Endodermal cell (in vitro differentiated cells): Measurements from ENCODE around the gene RPS6KA4. TPM values are rescaled to one million over a fixed set of nuclear protein-coding genes. Genes with fewer than 3 reads are reported as not detected.

Experiments used
- DNase-seq: peaks from one replicate; pipeline ENCODE4 v3.0.0-alpha.2; 2017
- H3K27ac ChIP-seq: 2 replicates; pipeline ENCODE4 v1.5.1; 2013; ENCODE audit warnings: mild to moderate bottlenecking, low read depth, low read length, moderate library complexity
- H3K27me3 ChIP-seq: 2 replicates; pipeline ENCODE4 v1.6.1; 2013; ENCODE audit warnings: mild to moderate bottlenecking, low read length, moderate library complexity; ENCODE audit not compliant: insufficient read depth, control insufficient read depth, poor library complexity, severe bottlenecking
- H3K36me3 ChIP-seq: 2 replicates; pipeline ENCODE4 v1.7.0; 2013; ENCODE audit warnings: mild to moderate bottlenecking, low read length, moderate library complexity; ENCODE audit not compliant: control insufficient read depth, insufficient read depth
- H3K4me1 ChIP-seq: one replicate; pipeline ENCODE4 v1.7.0; 2013; ENCODE audit warnings: low read length; ENCODE audit not compliant: control insufficient read depth, insufficient read depth
- H3K4me3 ChIP-seq: 2 replicates; pipeline ENCODE4 v1.5.1; 2013; ENCODE audit warnings: mild to moderate bottlenecking, low read length, moderate library complexity
- H3K9ac ChIP-seq: 2 replicates; pipeline ENCODE4 v1.6.1; 2013; ENCODE audit warnings: mild to moderate bottlenecking, low read length, moderate library complexity; ENCODE audit not compliant: poor library complexity, severe bottlenecking; ENCODE audit errors: extremely low read depth
- H3K9me3 ChIP-seq: 2 replicates; pipeline ENCODE4 v1.6.1; 2013; ENCODE audit warnings: mild to moderate bottlenecking, low read length, moderate library complexity; ENCODE audit not compliant: control insufficient read depth
- H3K27ac Mint-ChIP-seq: 2 replicates; pipeline ENCODE4 v1.8.0; 2020; ENCODE audit warnings: mixed read lengths
- H3K27me3 Mint-ChIP-seq: 2 replicates; pipeline ENCODE4 v1.8.0; 2021; ENCODE audit warnings: mild to moderate bottlenecking, mixed read lengths; ENCODE audit not compliant: insufficient read depth
- H3K36me3 Mint-ChIP-seq: 2 replicates; pipeline ENCODE4 v1.8.0; 2020; ENCODE audit warnings: low read depth, mixed read lengths
- H3K4me1 Mint-ChIP-seq: 2 replicates; pipeline ENCODE4 v1.8.0; 2020; ENCODE audit warnings: mixed read lengths
- H3K4me3 Mint-ChIP-seq: 2 replicates; pipeline ENCODE4 v1.8.0; 2020; ENCODE audit warnings: mild to moderate bottlenecking, moderate library complexity, mixed read lengths
- H3K9me3 Mint-ChIP-seq: 2 replicates; pipeline ENCODE4 v1.8.0; 2020; ENCODE audit warnings: mild to moderate bottlenecking, mixed read lengths
- CTCF ChIP-seq: fragments of 200-600 bp; sonication (generic); conservative IDR thresholded peaks from 2 replicates; pipeline ENCODE4 v1.5.0; 2021; ENCODE audit warnings: antibody characterized with exemption, mild to moderate bottlenecking
- WGBS, 2 experiments: methylation state at CpG; one replicate each; pipeline versions ENCODE4 v1.1.5 to v1.1.7; 2013; ENCODE audit warnings: missing lambda C conversion rate in 2 of 2, mixed read lengths in 1 of 2; ENCODE audit not compliant: insufficient coverage in 1 of 2, insufficient read length in 1 of 2; 5-methylcytosine and 5-hydroxymethylcytosine counted together
- total RNA-seq, 2 donors: library from RNA; stranded (reverse); fragmentation: NEBNext Ultra II Directional in 1 of 2; extraction: Animal tissue kit (Norgen Biotek cat#: 25700) in 1 of 2; gene quantifications; 2 replicates in 1 of 2; 3 replicates in 1 of 2; pipeline ENCODE4 v1.2.1, GENCODE V29; 2021

The RPS6KA4 gene
- total RNA-seq, 2 donors from 2014 or later: 13.5 to 14.5 TPM

DNA sequence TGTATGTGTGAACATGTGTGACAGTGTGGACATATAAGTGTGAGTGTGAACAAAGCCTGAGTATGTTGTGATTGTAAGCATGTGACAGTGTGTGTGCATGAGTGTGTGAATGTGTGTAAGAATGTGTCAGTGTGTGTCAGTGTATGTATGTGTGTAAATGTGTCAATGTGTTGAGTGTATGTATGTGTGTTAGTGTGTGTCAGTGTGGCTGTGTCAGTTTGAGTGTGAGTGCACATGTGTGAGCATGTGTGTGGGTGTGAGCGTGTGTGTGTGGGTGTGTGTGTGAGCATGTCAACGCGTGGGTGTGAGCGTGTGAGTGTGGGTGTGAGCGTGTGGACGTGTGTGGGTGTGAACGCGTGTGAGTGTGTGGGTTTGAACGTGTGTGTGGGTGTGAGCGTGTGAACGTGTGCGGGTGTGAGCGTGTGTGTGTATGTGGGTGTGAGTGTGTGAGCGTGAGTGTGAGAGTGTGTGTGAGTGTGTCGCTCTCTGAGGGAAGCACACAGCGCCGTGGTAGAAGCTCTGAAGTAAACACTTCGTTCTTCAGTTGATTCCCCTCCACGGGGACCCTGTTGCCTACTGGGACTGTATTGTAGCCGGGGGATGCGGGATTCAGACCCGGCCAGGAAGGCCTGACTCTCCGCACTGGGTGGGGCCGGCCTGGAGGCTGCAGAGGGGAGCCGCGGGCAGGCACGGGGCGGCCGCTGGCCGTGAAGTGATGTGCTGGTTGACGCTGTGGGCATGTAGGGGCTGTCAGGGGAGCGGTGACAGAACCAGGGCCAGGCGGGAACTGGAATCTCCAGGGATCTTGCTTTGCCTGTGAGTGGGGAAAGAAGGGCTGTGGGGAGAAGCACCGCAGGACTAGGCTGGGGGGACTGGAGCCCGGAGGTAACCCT, 21.1 kb downstream of the RPS6KA4 start:
- no peaks in the 10 kb centered on the region for H3K27me3 Mint-ChIP-seq
- no peaks in the 10 kb centered on the region for H3K27me3 ChIP-seq
- H3K4me1 Mint-ChIP-seq: peaks cover 7% of the 10 kb centered on the region
- H3K27ac Mint-ChIP-seq: no peak overlapping the region
- no peak for DNase-seq
- no peaks in the 10 kb centered on the region for H3K4me1 ChIP-seq
- no peak overlapping the region for H3K4me3 Mint-ChIP-seq
- no peaks in the 10 kb centered on the region for H3K9me3 ChIP-seq
- no peak overlapping the region for H3K4me3 ChIP-seq
- H3K36me3 ChIP-seq: no peaks in the 10 kb centered on the region
- H3K9me3 Mint-ChIP-seq: no peaks in the 10 kb centered on the region
- no peaks in the 10 kb centered on the region for H3K36me3 Mint-ChIP-seq
- H3K27ac ChIP-seq: no peak overlapping the region
- 89 to 93% methylated on average over 20 to 35 of the region's 35 CpGs for WGBS, 2 experiments
- no peak for TF ChIP-seq CTCF
- no peak overlapping the region for H3K9ac ChIP-seq

GRCh38 chr11:64381350-64381749, 22.4 kb downstream of the RPS6KA4 start:
- no peak for DNase-seq
- H3K27ac ChIP-seq: no peak overlapping the region
- WGBS, 2 experiments: 94 to 96% methylated on average over 4 to 5 of the region's 6 CpGs
- H3K9me3 ChIP-seq: no peaks in the 10 kb centered on the region
- H3K27me3 ChIP-seq: no peaks in the 10 kb centered on the region
- no peaks in the 10 kb centered on the region for H3K4me1 ChIP-seq
- peaks cover 7% of the 10 kb centered on the region for H3K4me1 Mint-ChIP-seq
- H3K4me3 ChIP-seq: no peak overlapping the region
- no peaks in the 10 kb centered on the region for H3K36me3 Mint-ChIP-seq
- H3K4me3 Mint-ChIP-seq: no peak overlapping the region
- no peak overlapping the region for H3K9ac ChIP-seq
- H3K27me3 Mint-ChIP-seq: no peaks in the 10 kb centered on the region
- no peak overlapping the region for H3K27ac Mint-ChIP-seq
- no peaks in the 10 kb centered on the region for H3K9me3 Mint-ChIP-seq
- no peaks in the 10 kb centered on the region for H3K36me3 ChIP-seq
- peak; percentile 22 for TF ChIP-seq CTCF

DNA sequence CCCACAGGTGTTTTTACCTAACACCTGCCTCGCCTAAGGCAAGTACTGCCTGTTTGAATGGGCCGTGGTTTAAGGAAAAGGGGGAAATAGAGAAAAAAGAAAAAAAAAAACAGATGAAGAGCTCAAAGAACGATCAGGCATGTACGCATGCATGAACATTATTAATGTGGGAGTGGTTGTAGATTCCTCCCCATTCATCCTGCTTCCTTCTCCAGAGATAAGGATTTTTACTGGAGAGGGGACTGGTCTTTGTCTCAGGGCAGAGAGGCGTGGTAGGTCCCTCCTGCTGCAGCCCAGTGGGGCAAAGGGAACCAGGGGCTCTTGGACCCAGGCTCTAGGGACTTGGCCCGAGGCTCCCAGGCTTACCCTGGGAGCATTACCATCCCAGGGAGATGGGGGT, 23.1 kb downstream of the RPS6KA4 start:
- Histone ChIP-seq H3K27ac (no peak overlapping the region), H3K9ac (no peak overlapping the region), H3K9me3 (no peaks in the 10 kb centered on the region), H3K36me3 (no peaks in the 10 kb centered on the region), H3K27me3 (no peaks in the 10 kb centered on the region), H3K4me1 (no peaks in the 10 kb centered on the region), H3K4me3 (no peak overlapping the region)
- no peaks in the 10 kb centered on the region for H3K36me3 Mint-ChIP-seq
- no peaks in the 10 kb centered on the region for H3K27me3 Mint-ChIP-seq
- DNase-seq: no peak
- 88 to 93% methylated on average over 6 of the region's 6 CpGs for WGBS, 2 experiments
- no peak for TF ChIP-seq CTCF
- peaks cover 7% of the 10 kb centered on the region for H3K4me1 Mint-ChIP-seq
- H3K4me3 Mint-ChIP-seq: no peak overlapping the region
- H3K27ac Mint-ChIP-seq: no peak overlapping the region
- no peaks in the 10 kb centered on the region for H3K9me3 Mint-ChIP-seq
